SU-DHL-6 (cell line): ENCODE measurements around the gene OR4D11.

Experiments used
- EZH2phosphoT487 ChIP-seq: fragments of 200-600 bp; sonication (generic), shearing (Covaris generic); conservative IDR thresholded peaks from 2 replicates; pipeline ENCODE4 v1.6.1; 2018; ENCODE audit warnings: mild to moderate bottlenecking, antibody characterized with exemption, low read length, moderate library complexity, mixed read lengths
- TF ChIP-seq, protein P1 (sequence below): fragments of 200-600 bp; sonication (generic); IDR thresholded peaks from one replicate; pipeline ENCODE4 v1.5.1; 2017; ENCODE audit warnings: antibody characterized with exemption, mild to moderate bottlenecking, low read length, moderate library complexity; ENCODE audit not compliant: insufficient read depth, poor library complexity, severe bottlenecking

DNA sequence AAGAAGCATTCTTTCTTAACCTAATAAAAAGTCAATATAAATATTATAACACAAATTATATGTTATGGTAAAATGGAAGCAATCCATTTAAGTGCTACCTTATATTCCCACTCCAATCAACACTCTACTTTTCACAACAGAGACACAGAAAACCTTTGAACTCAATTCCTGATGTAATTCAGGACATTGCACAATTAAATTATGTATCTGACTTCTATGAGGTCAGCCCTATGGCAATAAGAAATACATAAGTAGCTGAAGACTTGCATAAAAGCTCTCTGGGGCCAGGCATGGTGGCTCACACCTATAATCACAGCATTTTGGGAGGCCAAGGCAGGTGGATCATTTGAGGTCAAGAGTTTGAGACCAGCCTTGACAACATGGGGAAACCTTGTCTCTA lies 23.5 kb upstream of the OR4D11 start:
- TF ChIP-seq, protein P1, sequence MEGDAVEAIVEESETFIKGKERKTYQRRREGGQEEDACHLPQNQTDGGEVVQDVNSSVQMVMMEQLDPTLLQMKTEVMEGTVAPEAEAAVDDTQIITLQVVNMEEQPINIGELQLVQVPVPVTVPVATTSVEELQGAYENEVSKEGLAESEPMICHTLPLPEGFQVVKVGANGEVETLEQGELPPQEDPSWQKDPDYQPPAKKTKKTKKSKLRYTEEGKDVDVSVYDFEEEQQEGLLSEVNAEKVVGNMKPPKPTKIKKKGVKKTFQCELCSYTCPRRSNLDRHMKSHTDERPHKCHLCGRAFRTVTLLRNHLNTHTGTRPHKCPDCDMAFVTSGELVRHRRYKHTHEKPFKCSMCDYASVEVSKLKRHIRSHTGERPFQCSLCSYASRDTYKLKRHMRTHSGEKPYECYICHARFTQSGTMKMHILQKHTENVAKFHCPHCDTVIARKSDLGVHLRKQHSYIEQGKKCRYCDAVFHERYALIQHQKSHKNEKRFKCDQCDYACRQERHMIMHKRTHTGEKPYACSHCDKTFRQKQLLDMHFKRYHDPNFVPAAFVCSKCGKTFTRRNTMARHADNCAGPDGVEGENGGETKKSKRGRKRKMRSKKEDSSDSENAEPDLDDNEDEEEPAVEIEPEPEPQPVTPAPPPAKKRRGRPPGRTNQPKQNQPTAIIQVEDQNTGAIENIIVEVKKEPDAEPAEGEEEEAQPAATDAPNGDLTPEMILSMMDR, result no peak
- TF ChIP-seq EZH2phosphoT487, result no peak
